SK-N-SH (cell line): ENCODE results near the gene TTC32. TPM values are rescaled to one million over a fixed set of nuclear protein-coding genes. Genes with fewer than 3 reads are reported as not detected.

ENCODE experiments used
- polyA plus RNA-seq, 3 experiments: library from polyadenylated mRNA; depleted of rRNA; stranded (reverse); fragments of >200 nt; gene quantifications; 2 replicates each; pipeline ENCODE4 v1.2.3, GENCODE V29; 2012

The TTC32 gene
- polyA plus RNA-seq, 1 of the 3 experiments (the other 2 are of a cell fraction) = 9.1 TPM

Other genes starting within 250 kb of the TTC32 start
- 8.6 and 12.1 TPM in 2 replicates for gene WDR35, start 88.1 kb upstream of the TTC32 start, polyA plus RNA-seq (2012; rRNA removed)
- 4.0 and 5.9 TPM in 2 replicates for gene MATN3, start 110.7 kb upstream of the TTC32 start, polyA plus RNA-seq (2012; rRNA removed)
- gene LAPTM4A, start 149.6 kb upstream of the TTC32 start, polyA plus RNA-seq (2012; rRNA removed) = 306 and 350 TPM in 2 replicates